Endodermal cell (in vitro differentiated cells): Measurements from ENCODE around the gene RGS7. TPM values are rescaled to one million over a fixed set of nuclear protein-coding genes. Genes with fewer than 3 reads are reported as not detected.

Experiments
- DNase-seq: peaks from one replicate; pipeline ENCODE4 v3.0.0-alpha.2; 2017
- H3K27ac ChIP-seq: 2 replicates; pipeline ENCODE4 v1.5.1; 2013; ENCODE audit warnings: mild to moderate bottlenecking, low read depth, low read length, moderate library complexity
- H3K27me3 ChIP-seq: 2 replicates; pipeline ENCODE4 v1.6.1; 2013; ENCODE audit warnings: mild to moderate bottlenecking, low read length, moderate library complexity; ENCODE audit not compliant: insufficient read depth, control insufficient read depth, poor library complexity, severe bottlenecking
- H3K36me3 ChIP-seq: 2 replicates; pipeline ENCODE4 v1.7.0; 2013; ENCODE audit warnings: mild to moderate bottlenecking, low read length, moderate library complexity; ENCODE audit not compliant: control insufficient read depth, insufficient read depth
- H3K4me1 ChIP-seq: one replicate; pipeline ENCODE4 v1.7.0; 2013; ENCODE audit warnings: low read length; ENCODE audit not compliant: control insufficient read depth, insufficient read depth
- H3K4me3 ChIP-seq: 2 replicates; pipeline ENCODE4 v1.5.1; 2013; ENCODE audit warnings: mild to moderate bottlenecking, low read length, moderate library complexity
- H3K9ac ChIP-seq: 2 replicates; pipeline ENCODE4 v1.6.1; 2013; ENCODE audit warnings: mild to moderate bottlenecking, low read length, moderate library complexity; ENCODE audit not compliant: poor library complexity, severe bottlenecking; ENCODE audit errors: extremely low read depth
- H3K9me3 ChIP-seq: 2 replicates; pipeline ENCODE4 v1.6.1; 2013; ENCODE audit warnings: mild to moderate bottlenecking, low read length, moderate library complexity; ENCODE audit not compliant: control insufficient read depth
- H3K27ac Mint-ChIP-seq: 2 replicates; pipeline ENCODE4 v1.8.0; 2020; ENCODE audit warnings: mixed read lengths
- H3K27me3 Mint-ChIP-seq: 2 replicates; pipeline ENCODE4 v1.8.0; 2021; ENCODE audit warnings: mild to moderate bottlenecking, mixed read lengths; ENCODE audit not compliant: insufficient read depth
- H3K36me3 Mint-ChIP-seq: 2 replicates; pipeline ENCODE4 v1.8.0; 2020; ENCODE audit warnings: low read depth, mixed read lengths
- H3K4me1 Mint-ChIP-seq: 2 replicates; pipeline ENCODE4 v1.8.0; 2020; ENCODE audit warnings: mixed read lengths
- H3K4me3 Mint-ChIP-seq: 2 replicates; pipeline ENCODE4 v1.8.0; 2020; ENCODE audit warnings: mild to moderate bottlenecking, moderate library complexity, mixed read lengths
- H3K9me3 Mint-ChIP-seq: 2 replicates; pipeline ENCODE4 v1.8.0; 2020; ENCODE audit warnings: mild to moderate bottlenecking, mixed read lengths
- WGBS, 2 experiments: methylation state at CpG; one replicate each; pipeline versions ENCODE4 v1.1.5 to v1.1.7; 2013; ENCODE audit warnings: missing lambda C conversion rate in 2 of 2, mixed read lengths in 1 of 2; ENCODE audit not compliant: insufficient coverage in 1 of 2, insufficient read length in 1 of 2; 5-methylcytosine and 5-hydroxymethylcytosine counted together
- total RNA-seq, 2 donors: library from RNA; stranded (reverse); fragmentation: NEBNext Ultra II Directional in 1 of 2; extraction: Animal tissue kit (Norgen Biotek cat#: 25700) in 1 of 2; gene quantifications; 2 replicates in 1 of 2; 3 replicates in 1 of 2; pipeline ENCODE4 v1.2.1, GENCODE V29; 2021
- TF ChIP-seq, protein P1 (sequence below): fragments of 200-600 bp; sonication (generic); conservative IDR thresholded peaks from 2 replicates; pipeline ENCODE4 v1.5.0; 2021; ENCODE audit warnings: antibody characterized with exemption, mild to moderate bottlenecking

The RGS7 gene
- total RNA-seq, 2 donors from 2014 or later, result 1.0 to 1.1 TPM

GRCh38 chr1:241024834-241025233 lies 332.2 kb downstream of the RGS7 start:
- no peaks in the 10 kb centered on the region for H3K36me3 ChIP-seq
- Mint-ChIP-seq H3K27ac (no peak overlapping the region), H3K9me3 (no peaks in the 10 kb centered on the region), H3K27me3 (no peaks in the 10 kb centered on the region), H3K4me3 (no peak overlapping the region), H3K36me3 (no peaks in the 10 kb centered on the region), H3K4me1 (peaks cover 12% of the 10 kb centered on the region)
- no peak overlapping the region for H3K27ac ChIP-seq
- TF ChIP-seq, protein P1, sequence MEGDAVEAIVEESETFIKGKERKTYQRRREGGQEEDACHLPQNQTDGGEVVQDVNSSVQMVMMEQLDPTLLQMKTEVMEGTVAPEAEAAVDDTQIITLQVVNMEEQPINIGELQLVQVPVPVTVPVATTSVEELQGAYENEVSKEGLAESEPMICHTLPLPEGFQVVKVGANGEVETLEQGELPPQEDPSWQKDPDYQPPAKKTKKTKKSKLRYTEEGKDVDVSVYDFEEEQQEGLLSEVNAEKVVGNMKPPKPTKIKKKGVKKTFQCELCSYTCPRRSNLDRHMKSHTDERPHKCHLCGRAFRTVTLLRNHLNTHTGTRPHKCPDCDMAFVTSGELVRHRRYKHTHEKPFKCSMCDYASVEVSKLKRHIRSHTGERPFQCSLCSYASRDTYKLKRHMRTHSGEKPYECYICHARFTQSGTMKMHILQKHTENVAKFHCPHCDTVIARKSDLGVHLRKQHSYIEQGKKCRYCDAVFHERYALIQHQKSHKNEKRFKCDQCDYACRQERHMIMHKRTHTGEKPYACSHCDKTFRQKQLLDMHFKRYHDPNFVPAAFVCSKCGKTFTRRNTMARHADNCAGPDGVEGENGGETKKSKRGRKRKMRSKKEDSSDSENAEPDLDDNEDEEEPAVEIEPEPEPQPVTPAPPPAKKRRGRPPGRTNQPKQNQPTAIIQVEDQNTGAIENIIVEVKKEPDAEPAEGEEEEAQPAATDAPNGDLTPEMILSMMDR, result no peak
- WGBS, 2 experiments, result 88% methylated on average over 3 of the region's 3 CpGs; no CpG with 5 or more reads in 1 of the 2 experiments
- peaks cover 3% of the 10 kb centered on the region for H3K4me1 ChIP-seq
- no peaks in the 10 kb centered on the region for H3K27me3 ChIP-seq
- DNase-seq, result no peak
- H3K9ac ChIP-seq, result no peak overlapping the region
- H3K4me3 ChIP-seq, result no peak overlapping the region
- no peaks in the 10 kb centered on the region for H3K9me3 ChIP-seq

GRCh38 chr1:241022366-241022765 lies 334.6 kb downstream of the RGS7 start:
- TF ChIP-seq, protein P1, result no peak
- H3K36me3 ChIP-seq, result no peaks in the 10 kb centered on the region
- no peak overlapping the region for H3K9ac ChIP-seq
- Mint-ChIP-seq H3K36me3 (peaks cover 7% of the 10 kb centered on the region), H3K4me1 (peaks cover 8% of the 10 kb centered on the region), H3K27me3 (no peaks in the 10 kb centered on the region), H3K9me3 (peaks cover 11% of the 10 kb centered on the region), H3K27ac (no peak overlapping the region), H3K4me3 (no peak overlapping the region)
- no peaks in the 10 kb centered on the region for H3K27me3 ChIP-seq
- H3K9me3 ChIP-seq, result no peaks in the 10 kb centered on the region
- H3K27ac ChIP-seq, result no peak overlapping the region
- 60 to 93% methylated on average over 1 to 4 of the region's 4 CpGs for WGBS, 2 experiments
- peaks cover 3% of the 10 kb centered on the region for H3K4me1 ChIP-seq
- no peak overlapping the region for H3K4me3 ChIP-seq
- DNase-seq, result no peak

- H3K9me3 ChIP-seq, result no peaks in the 10 kb centered on the region
- Mint-ChIP-seq H3K4me1 (peaks cover 8% of the 10 kb centered on the region), H3K27me3 (no peaks in the 10 kb centered on the region), H3K27ac (no peak overlapping the region), H3K36me3 (peaks cover 7% of the 10 kb centered on the region), H3K9me3 (peaks cover 18% of the 10 kb centered on the region), H3K4me3 (no peak overlapping the region)
- no peaks in the 10 kb centered on the region for H3K36me3 ChIP-seq
- H3K4me1 ChIP-seq, result peaks cover 3% of the 10 kb centered on the region
- 91 to 100% methylated on average over 1 to 5 of the region's 6 CpGs for WGBS, 2 experiments
- H3K4me3 ChIP-seq, result no peak overlapping the region
- DNase-seq, result no peak
- no peaks in the 10 kb centered on the region for H3K27me3 ChIP-seq
- no peak overlapping the region for H3K9ac ChIP-seq
- no peak overlapping the region for H3K27ac ChIP-seq
- TF ChIP-seq, protein P1, result no peak
These were observed 335.9 kb downstream of the RGS7 start for GRCh38 chr1:241020851-241021697.
